Raji (cell line): ENCODE measurements around the gene EML5.

Source experiments
- POLR2A ChIP-seq: IDR thresholded peaks from 2 replicates; pipeline ENCODE4 v1.6.1; 2011; ENCODE audit warnings: low read depth, low read length, control low read depth; ENCODE audit not compliant: insufficient read depth

Gene EML5

GRCh38 chr14:88792473-88793258 lies at the start of gene EML5:
EML5 (minus strand) TSS chr14:88792953; CDS start chr14:88792503, 450 bp downstream.
- TF ChIP-seq POLR2A, result peak; percentile 72

- no peak for TF ChIP-seq POLR2A
These were observed 49.7 kb upstream of the EML5 start for GRCh38 chr14:88842414-88842813.

DNA sequence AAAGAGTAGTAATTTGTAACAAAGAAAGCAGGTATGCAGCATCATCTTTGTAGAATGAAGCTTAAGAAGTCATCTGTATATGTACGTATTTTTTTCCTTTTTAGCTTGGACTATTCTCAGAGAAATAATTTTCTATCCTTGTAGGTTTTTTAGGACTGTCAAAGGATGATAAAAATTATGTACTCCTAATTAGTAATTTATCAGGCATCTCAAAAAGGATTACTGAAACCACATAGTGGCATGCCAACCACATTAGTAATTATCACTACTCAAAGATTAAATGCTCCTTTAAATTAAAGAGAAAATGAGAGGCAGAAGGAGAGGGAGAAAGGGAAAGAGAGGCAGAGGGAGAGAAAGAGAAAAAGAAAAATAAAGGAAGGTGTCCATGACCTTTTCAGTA lies 49.0 kb upstream of the EML5 start:
- TF ChIP-seq POLR2A, result no peak

- no peak for TF ChIP-seq POLR2A
These were observed 48.2 kb upstream of the EML5 start for GRCh38 chr14:88840926-88841325.

GRCh38 chr14:88838015-88838414 lies 45.3 kb upstream of the EML5 start:
- TF ChIP-seq POLR2A, result no peak

DNA sequence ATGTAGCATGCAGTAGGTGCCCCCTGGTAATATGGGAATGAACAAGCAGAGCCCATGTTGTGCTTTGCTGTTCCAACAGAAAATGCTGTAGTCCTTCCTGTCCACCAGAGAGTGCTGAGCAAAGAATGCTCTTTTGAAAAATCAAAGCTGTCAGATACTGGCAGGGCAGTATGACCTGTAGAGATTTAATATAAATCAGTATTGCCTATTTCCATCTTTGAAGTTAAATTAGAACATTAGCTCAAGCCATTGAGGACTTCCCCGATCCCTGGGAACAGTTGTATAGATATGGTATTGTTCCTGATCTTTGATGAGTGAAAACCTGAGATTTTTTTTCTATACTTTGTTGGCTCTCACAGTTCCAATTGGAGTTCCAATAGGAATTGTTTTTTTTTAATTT lies 44.7 kb upstream of the EML5 start:
- no peak for TF ChIP-seq POLR2A

DNA sequence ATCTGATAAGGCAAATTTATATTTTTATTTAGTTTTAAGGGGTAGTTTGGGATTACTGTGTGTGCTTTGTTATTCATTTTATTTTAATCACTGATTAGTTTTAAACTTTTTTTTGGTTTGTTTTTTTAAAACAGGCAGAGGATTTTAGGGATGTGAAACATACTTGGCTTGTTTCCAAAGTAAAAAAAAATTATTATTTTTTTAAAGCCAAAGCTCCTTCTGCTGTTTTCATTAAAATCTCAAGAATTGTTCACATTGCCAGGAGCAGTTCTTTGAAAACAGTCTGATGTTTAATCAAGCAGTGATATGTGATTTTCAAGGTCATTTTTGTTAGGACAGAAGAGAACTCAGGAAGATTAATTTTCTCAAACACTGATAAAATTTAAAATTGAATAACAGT lies 42.9 kb upstream of the EML5 start:
- TF ChIP-seq POLR2A, result no peak

DNA sequence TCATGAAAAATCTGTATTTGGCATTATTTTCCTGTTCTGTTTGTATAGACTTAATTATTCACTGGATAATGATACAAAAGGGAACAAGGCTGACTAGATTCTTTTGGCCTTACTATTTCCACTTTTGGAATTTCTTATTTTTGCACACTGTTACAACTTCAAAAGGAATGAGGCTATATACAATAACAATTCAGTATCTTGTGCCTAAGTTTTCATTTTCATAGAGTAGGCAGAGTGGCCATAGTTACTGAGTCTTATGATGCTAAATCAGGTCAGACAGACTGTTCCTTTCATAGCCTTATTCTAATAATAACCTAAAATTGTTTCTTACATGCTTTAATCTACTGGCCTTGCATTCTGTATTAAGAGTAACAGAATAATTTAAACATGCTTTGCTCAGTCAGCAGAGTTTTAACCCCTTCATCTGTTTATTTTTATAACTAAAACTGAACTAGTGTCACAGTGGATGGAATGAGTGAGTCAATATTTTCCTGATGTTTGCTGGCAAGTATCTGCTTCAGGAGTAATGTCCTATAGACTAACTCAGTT lies 42.2 kb upstream of the EML5 start:
- TF ChIP-seq POLR2A, result no peak

- no peak for TF ChIP-seq POLR2A
These were observed 38.5 kb upstream of the EML5 start for GRCh38 chr14:88831284-88831683.

DNA sequence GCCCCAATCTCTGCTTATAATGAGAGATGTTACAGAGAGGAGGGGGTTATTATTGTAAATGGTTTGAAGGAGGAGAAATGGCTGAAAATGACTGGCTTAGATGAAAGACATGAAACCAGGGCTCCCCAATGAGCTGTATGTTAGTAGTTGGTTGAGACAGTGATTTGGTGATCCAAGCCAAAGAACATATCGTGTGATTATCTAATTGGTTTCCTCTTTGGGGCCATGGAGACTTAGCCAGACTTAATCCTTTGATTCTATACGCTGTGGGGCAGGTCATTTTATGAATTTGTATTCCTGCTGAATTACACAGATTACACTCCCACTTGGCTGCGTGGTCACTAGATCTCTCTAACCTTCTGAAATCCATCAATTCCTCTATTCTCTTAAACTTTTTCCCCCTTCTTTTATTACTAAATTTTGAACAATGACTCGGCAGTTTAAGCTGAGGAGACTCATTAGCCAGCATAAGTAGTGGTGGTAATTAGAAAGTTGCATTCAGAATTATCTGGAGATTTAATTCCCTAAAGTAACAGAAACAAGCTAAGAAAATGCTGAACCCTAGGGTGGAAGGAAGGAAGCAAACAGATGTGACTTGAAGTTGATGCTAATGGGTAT lies 37.0 kb upstream of the EML5 start:
- no peak for TF ChIP-seq POLR2A

DNA sequence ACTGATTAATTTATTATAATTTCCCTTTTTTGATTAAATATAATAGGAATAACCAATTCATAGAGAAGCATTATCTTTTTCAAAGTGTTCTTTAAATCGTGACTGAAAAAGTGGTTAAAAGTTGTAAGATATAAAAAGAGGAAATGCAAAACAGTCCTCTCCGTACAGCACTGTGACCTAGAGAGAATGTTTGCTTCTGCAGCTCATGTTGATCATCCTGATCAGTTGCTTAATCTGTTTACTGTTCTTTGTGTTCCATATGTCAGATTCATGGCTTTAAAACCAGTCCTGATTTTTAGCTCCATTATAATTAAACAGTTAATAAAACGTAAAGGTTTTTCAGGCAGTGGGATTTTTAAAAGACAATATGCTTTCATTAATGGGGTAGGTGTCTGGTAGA lies 36.4 kb upstream of the EML5 start:
- TF ChIP-seq POLR2A, result no peak

GRCh38 chr14:88825503-88825902 lies 32.8 kb upstream of the EML5 start:
- TF ChIP-seq POLR2A, result no peak

DNA sequence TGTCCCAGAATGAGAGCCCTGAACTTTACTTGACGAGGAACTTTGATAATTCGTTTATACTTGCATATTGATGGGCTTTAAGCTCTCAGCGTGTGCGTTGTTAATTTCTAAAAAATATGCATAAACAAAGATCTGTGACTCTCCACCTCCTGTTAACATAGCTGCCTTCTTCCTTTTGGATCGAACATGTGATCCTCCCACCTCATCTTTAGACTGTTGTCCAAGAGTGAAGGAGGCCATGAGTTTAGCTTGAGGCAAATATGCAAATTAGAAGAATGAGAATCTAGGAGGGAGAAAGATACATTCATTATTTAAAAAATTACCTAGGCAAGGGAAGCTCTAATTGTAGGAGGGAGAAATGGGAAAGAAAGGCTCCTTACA lies 32.3 kb upstream of the EML5 start:
- no peak for TF ChIP-seq POLR2A

DNA sequence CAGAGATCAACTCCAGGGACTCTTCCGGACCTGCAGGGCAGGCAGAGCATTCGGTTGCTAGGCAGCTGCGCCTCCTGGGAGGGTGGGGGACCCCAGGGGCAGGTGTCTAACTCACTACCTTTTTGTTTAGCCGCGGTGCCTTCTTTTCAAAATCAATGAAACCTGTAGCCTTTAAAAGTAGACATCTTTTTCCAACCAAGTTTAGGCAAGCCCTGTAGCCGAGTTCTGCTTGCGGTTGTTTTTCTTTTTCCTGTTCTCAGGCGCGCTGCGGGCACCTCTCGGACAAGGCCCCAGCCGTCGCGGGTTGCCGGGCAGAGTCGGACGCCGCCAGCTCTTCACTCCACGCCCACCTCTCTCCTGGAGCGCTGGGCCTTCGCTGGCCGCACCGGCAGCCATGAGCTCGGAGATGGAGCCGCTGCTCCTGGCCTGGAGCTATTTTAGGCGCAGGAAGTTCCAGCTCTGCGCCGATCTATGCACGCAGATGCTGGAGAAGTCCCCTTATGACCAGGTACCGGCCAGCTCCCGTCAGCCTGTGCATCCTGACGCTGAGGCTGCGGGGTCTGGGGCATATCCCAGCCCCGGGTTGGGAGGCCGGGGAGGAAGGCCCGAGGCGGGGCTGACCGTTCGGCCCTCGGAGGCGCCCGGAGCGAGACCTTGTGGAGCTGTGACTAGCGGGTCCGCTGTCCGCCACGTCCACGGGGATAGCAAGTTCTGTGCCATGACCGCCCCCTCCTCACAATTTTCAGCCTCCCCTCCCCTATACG lies 31.7 kb upstream of the EML5 start, which contains the start of gene TTC8:
Gene TTC8, plus strand, starts transcription at position 338 of the 764 bp plus-strand sequence. Its CDS starts 57 bp downstream, at position 395.
- peak; percentile 89 for TF ChIP-seq POLR2A

DNA sequence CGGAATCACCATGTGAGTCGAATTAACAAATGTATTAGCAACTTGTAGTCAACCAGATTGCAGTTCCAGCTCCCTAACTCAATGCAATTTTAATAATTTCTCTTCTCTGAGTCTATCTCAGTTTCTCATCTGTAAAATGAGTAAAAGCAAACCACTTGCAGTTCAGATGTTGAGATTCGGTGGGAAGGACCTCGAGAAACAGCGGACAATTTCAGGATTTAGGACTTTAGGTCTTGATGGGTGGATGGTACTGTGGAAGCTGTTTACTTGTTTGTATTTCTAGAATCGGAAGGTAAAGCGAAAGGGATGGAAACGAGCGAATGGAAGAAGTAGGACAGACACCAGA lies 31.2 kb upstream of the EML5 start:
- TF ChIP-seq POLR2A, result no peak

GRCh38 chr14:88821888-88822287 lies 29.1 kb upstream of the EML5 start:
- no peak for TF ChIP-seq POLR2A
